CD4-positive, alpha-beta T cell treated with Interleukin-12 subunit alpha and Interleukin-12 subunit beta, for 1 hour (primary cell): Measurements from ENCODE around the gene EFNB2.

Experiments used
- DNase-seq: peaks from one replicate; pipeline ENCODE4 v3.0.0-alpha.2; 2020

EFNB2 gene

GRCh38 chr13:106523576-106523975 lies 11.9 kb downstream of the EFNB2 start:
- DNase-seq, result no peak

- DNase-seq, result no peak
Observed at GRCh38 chr13:106522898-106523525, 12.4 kb downstream of the EFNB2 start.

GRCh38 chr13:106522112-106522705 lies 13.3 kb downstream of the EFNB2 start:
- no peak for DNase-seq

- DNase-seq, result no peak
Observed at GRCh38 chr13:106521095-106521799, 14.2 kb downstream of the EFNB2 start.

GRCh38 chr13:106520251-106521054 lies 15.0 kb downstream of the EFNB2 start:
- DNase-seq, result no peak

- DNase-seq, result no peak
Observed at GRCh38 chr13:106518512-106518911, 16.9 kb downstream of the EFNB2 start.

- DNase-seq, result no peak
Observed at GRCh38 chr13:106517109-106517847, 18.2 kb downstream of the EFNB2 start.

GRCh38 chr13:106515635-106516254 lies 19.7 kb downstream of the EFNB2 start:
- no peak for DNase-seq

- no peak for DNase-seq
Observed at GRCh38 chr13:106514928-106515634, 20.4 kb downstream of the EFNB2 start.

GRCh38 chr13:106513025-106513983 lies 22.2 kb downstream of the EFNB2 start:
- no peak for DNase-seq

GRCh38 chr13:106507560-106508274 lies 27.7 kb downstream of the EFNB2 start:
- DNase-seq, result no peak

GRCh38 chr13:106506286-106506685 lies 29.2 kb downstream of the EFNB2 start:
- no peak for DNase-seq

- no peak for DNase-seq
Observed at GRCh38 chr13:106505732-106506131, 29.7 kb downstream of the EFNB2 start.

GRCh38 chr13:106505295-106505694 lies 30.2 kb downstream of the EFNB2 start:
- no peak for DNase-seq

GRCh38 chr13:106503730-106504453 lies 31.6 kb downstream of the EFNB2 start:
- DNase-seq, result no peak

- no peak for DNase-seq
Observed at GRCh38 chr13:106503272-106503671, 32.2 kb downstream of the EFNB2 start.

- DNase-seq, result no peak
Observed at GRCh38 chr13:106500445-106500844, 35.0 kb downstream of the EFNB2 start.

- DNase-seq, result no peak
Observed at GRCh38 chr13:106499896-106500295, 35.6 kb downstream of the EFNB2 start.

GRCh38 chr13:106499113-106499512 lies 36.3 kb downstream of the EFNB2 start:
- no peak for DNase-seq
